DOHH2 (cell line): ENCODE data around the gene EYA4.
"Not testable (repeated sequence)": the region's sequence is repeated elsewhere in the genome, so short reads cannot be mapped to it uniquely, and the experiment has no call there.

Source experiments
- H3F3A ChIP-seq: fragments of 200-600 bp; sonication (generic), shearing (Covaris generic); 2 replicates; pipeline ENCODE4 v1.6.0; 2016; ENCODE audit warnings: antibody characterized with exemption, mild to moderate bottlenecking; ENCODE audit not compliant: control insufficient read depth, insufficient read depth
- H3K27ac ChIP-seq: fragments of 200-600 bp; sonication (generic); 2 replicates; pipeline ENCODE4 v1.5.1; 2014; ENCODE audit warnings: low read depth, mild to moderate bottlenecking, low read length, moderate library complexity
- H3K27me3 ChIP-seq: fragments of 200-600 bp; sonication (generic); 2 replicates; pipeline ENCODE4 v1.6.1; 2014; ENCODE audit warnings: mild to moderate bottlenecking, low read length, mixed read lengths; ENCODE audit not compliant: control insufficient read depth
- H3K36me3 ChIP-seq: fragments of 200-600 bp; sonication (generic); 2 replicates; pipeline ENCODE4 v1.6.1; 2014; ENCODE audit warnings: mild to moderate bottlenecking, low read length, moderate library complexity, mixed read lengths; ENCODE audit not compliant: control insufficient read depth
- H3K4me1 ChIP-seq: fragments of 200-600 bp; sonication (generic); 2 replicates; pipeline ENCODE4 v1.6.1; 2014; ENCODE audit warnings: mild to moderate bottlenecking, low read length, mixed read lengths; ENCODE audit not compliant: control insufficient read depth
- H3K4me2 ChIP-seq: fragments of 200-600 bp; sonication (generic); 2 replicates; pipeline ENCODE4 v1.6.0; 2014; ENCODE audit warnings: mild to moderate bottlenecking, low read length, moderate library complexity
- H3K4me3 ChIP-seq: fragments of 200-600 bp; sonication (generic); 2 replicates; pipeline ENCODE4 v1.5.1; 2014; ENCODE audit warnings: mild to moderate bottlenecking, low read length, mixed read lengths
- H3K79me2 ChIP-seq: fragments of 200-600 bp; sonication (generic); 2 replicates; pipeline ENCODE4 v1.6.1; 2014; ENCODE audit warnings: mild to moderate bottlenecking, low read length, mixed read lengths; ENCODE audit not compliant: control insufficient read depth
- H3K9me2 ChIP-seq: fragments of 200-600 bp; sonication (generic); replicated peaks from 2 replicates; pipeline ENCODE4 v1.6.1; 2014; ENCODE audit warnings: mild to moderate bottlenecking, low read length, mixed read lengths; ENCODE audit not compliant: control insufficient read depth
- H3K9me3 ChIP-seq: fragments of 200-600 bp; sonication (generic); 2 replicates; pipeline ENCODE4 v1.6.1; 2014; ENCODE audit warnings: antibody characterized with exemption, low read length, mixed read lengths; ENCODE audit not compliant: control insufficient read depth, insufficient read depth
- H4K20me1 ChIP-seq: fragments of 200-600 bp; sonication (generic); 2 replicates; pipeline ENCODE4 v1.6.0; 2014; ENCODE audit warnings: low read depth, mild to moderate bottlenecking, antibody characterized with exemption, low read length, moderate library complexity; ENCODE audit not compliant: control insufficient read depth, insufficient read depth
- CTCF ChIP-seq: fragments of 200-600 bp; sonication (generic); IDR thresholded peaks from one replicate; pipeline ENCODE4 v1.5.1; 2014; ENCODE audit warnings: antibody characterized with exemption, mild to moderate bottlenecking, low read depth, low read length; ENCODE audit not compliant: poor library complexity, severe bottlenecking
- EZH2phosphoT487 ChIP-seq: fragments of 200-600 bp; sonication (generic); IDR thresholded peaks from 2 replicates; pipeline ENCODE4 v1.6.1; 2017; ENCODE audit warnings: borderline replicate concordance, mild to moderate bottlenecking, antibody characterized with exemption, low read length, moderate library complexity, mixed read lengths

Gene EYA4

GRCh38 chr6:133396233-133396983 lies 155.3 kb downstream of the EYA4 start:
- Histone ChIP-seq H3K36me3 (no peaks in the 10 kb centered on the region), H3K27ac (no peak overlapping the region), H3K9me2 (no peaks in the 10 kb centered on the region), H3K4me3 (no peak overlapping the region), H4K20me1 (no peaks in the 10 kb centered on the region), H3K4me2 (no peak overlapping the region), H3K4me1 (no peaks in the 10 kb centered on the region), H3K9me3 (no peaks in the 10 kb centered on the region), H3K27me3 (no peaks in the 10 kb centered on the region), H3F3A (no peaks in the 10 kb centered on the region), H3K79me2 (no peaks in the 10 kb centered on the region)
- no peak for TF ChIP-seq EZH2phosphoT487
- no peak for TF ChIP-seq CTCF

- Histone ChIP-seq H3F3A (no peaks in the 10 kb centered on the region), H3K9me2 (no peaks in the 10 kb centered on the region), H3K9me3 (no peaks in the 10 kb centered on the region), H3K79me2 (no peaks in the 10 kb centered on the region), H3K4me1 (no peaks in the 10 kb centered on the region), H4K20me1 (no peaks in the 10 kb centered on the region), H3K27me3 (no peaks in the 10 kb centered on the region), H3K27ac (no peak overlapping the region), H3K4me2 (no peak overlapping the region), H3K36me3 (no peaks in the 10 kb centered on the region), H3K4me3 (no peak overlapping the region)
- TF ChIP-seq CTCF (no peak), EZH2phosphoT487 (no peak)
Observed at GRCh38 chr6:133396984-133397348, 155.8 kb downstream of the EYA4 start.

GRCh38 chr6:133397601-133398000 lies 156.4 kb downstream of the EYA4 start:
- not testable (repeated sequence) for H3K79me2 ChIP-seq, H3K27ac ChIP-seq, H3K4me3 ChIP-seq

GRCh38 chr6:133399426-133399825 lies 158.3 kb downstream of the EYA4 start:
- TF ChIP-seq CTCF (no peak), EZH2phosphoT487 (no peak)

More at GRCh38 chr6:133397601-133398000, 156.4 kb downstream of the EYA4 start:
- H3K9me2 ChIP-seq, H3K4me1 ChIP-seq, H3K27me3 ChIP-seq, H3K4me2 ChIP-seq, H3K36me3 ChIP-seq, H3K9me3 ChIP-seq, H3F3A ChIP-seq, H4K20me1 ChIP-seq: not testable (repeated sequence)

More at GRCh38 chr6:133399426-133399825, 158.3 kb downstream of the EYA4 start:
- Histone ChIP-seq H3K4me3 (no peak overlapping the region), H3K4me1 (no peaks in the 10 kb centered on the region), H3K4me2 (no peak overlapping the region), H3K27me3 (no peaks in the 10 kb centered on the region), H3K36me3 (no peaks in the 10 kb centered on the region), H3K9me2 (no peaks in the 10 kb centered on the region), H4K20me1 (no peaks in the 10 kb centered on the region), H3K27ac (no peak overlapping the region), H3K79me2 (no peaks in the 10 kb centered on the region), H3K9me3 (no peaks in the 10 kb centered on the region), H3F3A (no peaks in the 10 kb centered on the region)
